ENCODE data around the gene AGK. TPM values are rescaled to one million over a fixed set of nuclear protein-coding genes. Genes with fewer than 3 reads are reported as not detected.

AGK gene
- total and polyA plus RNA-seq, 2 donors (not counting 1 experiment from before 2014, with no cell fraction given), result 12.8 to 26.1 TPM

DNA sequence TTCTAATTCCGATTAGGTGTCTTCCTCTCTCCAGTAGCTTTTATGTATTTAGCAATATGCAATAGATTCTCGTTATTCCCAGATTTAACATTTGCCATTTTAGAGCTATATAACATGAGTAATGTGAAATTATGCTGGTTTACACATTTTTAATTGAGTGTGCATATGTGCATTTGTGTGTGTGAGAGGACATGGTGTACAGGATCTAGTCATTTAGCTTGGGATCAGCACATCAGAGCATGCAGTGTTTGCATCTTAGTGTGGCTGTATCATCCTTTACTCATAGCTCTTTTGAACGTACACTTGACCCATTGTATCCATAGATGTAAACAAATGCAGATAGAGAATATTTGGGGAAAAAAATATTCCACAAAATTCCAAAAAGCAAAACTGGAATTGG, 84.8 kb downstream of the AGK start:
- Histone ChIP-seq H3K4me2 (replicated peaks; ENCODE audit: low read depth, low read length, poor library complexity, severe bottlenecking) (no peak overlapping the region), H2AFZ (ENCODE audit: insufficient read depth, low read depth, low read length, poor library complexity, severe bottlenecking) (no peak overlapping the region), H3K9me3 (ENCODE audit: control extremely low read depth in 1 of 3, control insufficient read depth in 2 of 3, insufficient read depth in 1 of 3, low read length in 2 of 3) (no peaks in the 10 kb centered on the region), H3K36me3 (replicated peaks in 1 of 2; ENCODE audit: control extremely low read depth in 1 of 2, control insufficient read depth in 1 of 2, extremely low read depth in 1 of 2, insufficient read depth in 2 of 2, low read length in 1 of 2) (peaks cover 5 to 11% of the 10 kb centered on the region in 2 experiments), H3K9ac (ENCODE audit: low read length) (no peak overlapping the region), H3K79me2 (ENCODE audit: control insufficient read depth, insufficient read depth, low read length) (no peaks in the 10 kb centered on the region), H4K20me1 (ENCODE audit: control insufficient read depth, insufficient read depth, low read length, poor library complexity, severe bottlenecking) (no peaks in the 10 kb centered on the region), H3K27me3 (replicated peaks in 1 of 4; ENCODE audit: control extremely low read depth in 1 of 4, control insufficient read depth in 3 of 4, insufficient read depth in 4 of 4, low read length in 3 of 4) (no peaks in the 10 kb centered on the region), H3K4me1 (ENCODE audit: control insufficient read depth in 2 of 2, insufficient read depth in 2 of 2, low read length in 2 of 2) (no peaks in the 10 kb centered on the region), H3K4me3 (ENCODE audit: control extremely low read depth in 1 of 5, extremely low read depth in 1 of 5, insufficient read depth in 1 of 5, low read depth in 2 of 5, low read length in 4 of 5) (no peak overlapping the region), H3K27ac (ENCODE audit: low read length in 2 of 2) (no peak overlapping the region)
- ATAC-seq (ENCODE audit: low read depth) (no peak), DNase-seq (no peak)
- TF ChIP-seq EZH2 (IDR thresholded peaks at IDR 0.05; ENCODE audit: borderline replicate concordance, insufficient read depth, low read depth, low read length, poor library complexity, severe bottlenecking), result no peak
- TF ChIP-seq, protein P1, sequence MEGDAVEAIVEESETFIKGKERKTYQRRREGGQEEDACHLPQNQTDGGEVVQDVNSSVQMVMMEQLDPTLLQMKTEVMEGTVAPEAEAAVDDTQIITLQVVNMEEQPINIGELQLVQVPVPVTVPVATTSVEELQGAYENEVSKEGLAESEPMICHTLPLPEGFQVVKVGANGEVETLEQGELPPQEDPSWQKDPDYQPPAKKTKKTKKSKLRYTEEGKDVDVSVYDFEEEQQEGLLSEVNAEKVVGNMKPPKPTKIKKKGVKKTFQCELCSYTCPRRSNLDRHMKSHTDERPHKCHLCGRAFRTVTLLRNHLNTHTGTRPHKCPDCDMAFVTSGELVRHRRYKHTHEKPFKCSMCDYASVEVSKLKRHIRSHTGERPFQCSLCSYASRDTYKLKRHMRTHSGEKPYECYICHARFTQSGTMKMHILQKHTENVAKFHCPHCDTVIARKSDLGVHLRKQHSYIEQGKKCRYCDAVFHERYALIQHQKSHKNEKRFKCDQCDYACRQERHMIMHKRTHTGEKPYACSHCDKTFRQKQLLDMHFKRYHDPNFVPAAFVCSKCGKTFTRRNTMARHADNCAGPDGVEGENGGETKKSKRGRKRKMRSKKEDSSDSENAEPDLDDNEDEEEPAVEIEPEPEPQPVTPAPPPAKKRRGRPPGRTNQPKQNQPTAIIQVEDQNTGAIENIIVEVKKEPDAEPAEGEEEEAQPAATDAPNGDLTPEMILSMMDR (IDR thresholded peaks at IDR 0.05), result no peak
- no peaks in the 10 kb centered on the region for H3K4me1 Mint-ChIP-seq
- CTCF ChIA-PET, result no interaction called here
- no peaks in the 10 kb centered on the region for H3K27me3 Mint-ChIP-seq
- intact Hi-C loops (cut with micrococcal nuclease), result no loop called here
- H3K9me3 Mint-ChIP-seq (ENCODE audit: insufficient read depth), result no peaks in the 10 kb centered on the region
- POLR2A ChIA-PET, result no interaction called here
- WGBS (ENCODE audit: insufficient coverage), result no CpG with 5 or more reads among the region's 3 CpGs
- no peak overlapping the region for H3K4me3 Mint-ChIP-seq
- no peak overlapping the region for H3K27ac Mint-ChIP-seq

DNA sequence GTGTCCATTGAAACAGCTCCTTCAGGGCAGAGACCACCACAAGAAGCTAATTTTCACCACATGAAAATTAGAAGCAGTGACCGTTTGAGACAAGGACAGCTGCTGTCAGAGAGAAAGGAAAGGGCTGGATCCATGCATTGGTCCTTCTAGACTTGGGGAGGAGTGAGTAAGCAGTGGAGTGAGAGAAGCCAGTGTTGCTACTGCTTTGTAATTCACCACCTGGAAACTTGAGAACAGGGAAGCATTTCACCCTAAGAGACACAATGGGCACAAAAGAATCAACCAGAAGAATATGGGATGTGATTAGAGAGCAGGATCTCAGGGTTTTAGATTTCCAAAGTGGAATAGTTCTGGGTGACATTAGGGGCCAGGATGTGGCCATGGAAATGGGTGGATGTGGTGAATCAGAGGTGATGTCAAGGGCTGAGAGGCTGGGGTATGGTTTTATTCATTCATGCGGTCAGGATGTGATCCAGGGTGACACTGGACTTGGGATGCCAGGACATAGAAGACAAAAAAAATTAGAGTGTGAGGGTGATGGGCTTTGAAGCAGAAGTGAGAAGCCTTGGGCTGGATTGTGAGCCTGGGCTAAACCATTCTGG, 89.1 kb downstream of the AGK start:
- H3K27me3 Mint-ChIP-seq, result no peaks in the 10 kb centered on the region
- DNase-seq (no peak), ATAC-seq (ENCODE audit: low read depth) (no peak)
- no peak overlapping the region for H3K4me3 Mint-ChIP-seq
- Histone ChIP-seq H3K27me3 (replicated peaks in 1 of 4; ENCODE audit: control extremely low read depth in 1 of 4, control insufficient read depth in 3 of 4, insufficient read depth in 4 of 4, low read length in 3 of 4) (no peaks in the 10 kb centered on the region), H3K36me3 (replicated peaks in 1 of 2; ENCODE audit: control extremely low read depth in 1 of 2, control insufficient read depth in 1 of 2, extremely low read depth in 1 of 2, insufficient read depth in 2 of 2, low read length in 1 of 2) (peaks cover 8 to 10% of the 10 kb centered on the region in 2 experiments), H2AFZ (ENCODE audit: insufficient read depth, low read depth, low read length, poor library complexity, severe bottlenecking) (no peak overlapping the region), H3K79me2 (ENCODE audit: control insufficient read depth, insufficient read depth, low read length) (no peaks in the 10 kb centered on the region), H3K4me1 (ENCODE audit: control insufficient read depth in 2 of 2, insufficient read depth in 2 of 2, low read length in 2 of 2) (no peaks in the 10 kb centered on the region), H3K9ac (ENCODE audit: low read length) (no peak overlapping the region), H4K20me1 (ENCODE audit: control insufficient read depth, insufficient read depth, low read length, poor library complexity, severe bottlenecking) (no peaks in the 10 kb centered on the region), H3K9me3 (ENCODE audit: control extremely low read depth in 1 of 3, control insufficient read depth in 2 of 3, insufficient read depth in 1 of 3, low read length in 2 of 3) (no peaks in the 10 kb centered on the region), H3K27ac (ENCODE audit: low read length in 2 of 2) (no peak overlapping the region), H3K4me2 (replicated peaks; ENCODE audit: low read depth, low read length, poor library complexity, severe bottlenecking) (no peak overlapping the region), H3K4me3 (ENCODE audit: control extremely low read depth in 1 of 5, extremely low read depth in 1 of 5, insufficient read depth in 1 of 5, low read depth in 2 of 5, low read length in 4 of 5) (no peak overlapping the region)
- TF ChIP-seq, protein P1 (IDR thresholded peaks at IDR 0.05), result no peak
- H3K9me3 Mint-ChIP-seq (ENCODE audit: insufficient read depth), result no peaks in the 10 kb centered on the region
- ChIA-PET POLR2A (no interaction called here), CTCF (no interaction called here)
- intact Hi-C loops (cut with micrococcal nuclease), result no loop called here
- no peaks in the 10 kb centered on the region for H3K4me1 Mint-ChIP-seq
- no peak overlapping the region for H3K27ac Mint-ChIP-seq
- 93% methylated on average over 2 of the region's 2 CpGs for WGBS (ENCODE audit: insufficient coverage)
